ENCODE measurements around the gene NLRP5. TPM values are rescaled to one million over a fixed set of nuclear protein-coding genes. Genes with fewer than 3 reads are reported as not detected.
A peak's percentile ranks its signal among the peaks of the same experiment; 100 is the strongest.

Gene NLRP5
- total RNA-seq, 1 donor from 2014 or later = not detected

GRCh38 chr19:56085571-56086275 is 99.1 kb downstream of the NLRP5 start:
- Mint-ChIP-seq H3K4me3 (ENCODE audit: unreplicated experiment) (no peak overlapping the region), H3K27ac (ENCODE audit: unreplicated experiment) (no peak overlapping the region), H3K4me1 (ENCODE audit: low read depth) (peaks cover 14% of the 10 kb centered on the region), H3K27me3 (ENCODE audit: low read depth) (no peaks in the 10 kb centered on the region), H3K36me3 (ENCODE audit: low read depth) (peaks cover 5% of the 10 kb centered on the region), H3K9me3 (ENCODE audit: low read depth) (no peaks in the 10 kb centered on the region)
- no peak for DNase-seq (ENCODE audit: low spot score)
- TF ChIP-seq, protein P1, sequence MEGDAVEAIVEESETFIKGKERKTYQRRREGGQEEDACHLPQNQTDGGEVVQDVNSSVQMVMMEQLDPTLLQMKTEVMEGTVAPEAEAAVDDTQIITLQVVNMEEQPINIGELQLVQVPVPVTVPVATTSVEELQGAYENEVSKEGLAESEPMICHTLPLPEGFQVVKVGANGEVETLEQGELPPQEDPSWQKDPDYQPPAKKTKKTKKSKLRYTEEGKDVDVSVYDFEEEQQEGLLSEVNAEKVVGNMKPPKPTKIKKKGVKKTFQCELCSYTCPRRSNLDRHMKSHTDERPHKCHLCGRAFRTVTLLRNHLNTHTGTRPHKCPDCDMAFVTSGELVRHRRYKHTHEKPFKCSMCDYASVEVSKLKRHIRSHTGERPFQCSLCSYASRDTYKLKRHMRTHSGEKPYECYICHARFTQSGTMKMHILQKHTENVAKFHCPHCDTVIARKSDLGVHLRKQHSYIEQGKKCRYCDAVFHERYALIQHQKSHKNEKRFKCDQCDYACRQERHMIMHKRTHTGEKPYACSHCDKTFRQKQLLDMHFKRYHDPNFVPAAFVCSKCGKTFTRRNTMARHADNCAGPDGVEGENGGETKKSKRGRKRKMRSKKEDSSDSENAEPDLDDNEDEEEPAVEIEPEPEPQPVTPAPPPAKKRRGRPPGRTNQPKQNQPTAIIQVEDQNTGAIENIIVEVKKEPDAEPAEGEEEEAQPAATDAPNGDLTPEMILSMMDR (IDR thresholded peaks at IDR 0.05) = no peak

GRCh38 chr19:56086671-56087430 is 100.3 kb downstream of the NLRP5 start:
- no peaks in the 10 kb centered on the region for H3K27me3 Mint-ChIP-seq (ENCODE audit: low read depth)
- H3K4me3 Mint-ChIP-seq (ENCODE audit: unreplicated experiment) = no peak overlapping the region
- peaks cover 10% of the 10 kb centered on the region for H3K4me1 Mint-ChIP-seq (ENCODE audit: low read depth)
- H3K36me3 Mint-ChIP-seq (ENCODE audit: low read depth) = peaks cover 5% of the 10 kb centered on the region
- TF ChIP-seq, protein P1 (IDR thresholded peaks at IDR 0.05) = no peak
- no peak for DNase-seq (ENCODE audit: low spot score)
- H3K27ac Mint-ChIP-seq (ENCODE audit: unreplicated experiment) = no peak overlapping the region
- no peaks in the 10 kb centered on the region for H3K9me3 Mint-ChIP-seq (ENCODE audit: low read depth)

- Mint-ChIP-seq H3K4me3 (ENCODE audit: unreplicated experiment) (no peak overlapping the region), H3K27ac (ENCODE audit: unreplicated experiment) (no peak overlapping the region), H3K9me3 (ENCODE audit: low read depth) (peaks cover 2% of the 10 kb centered on the region), H3K27me3 (ENCODE audit: low read depth) (no peaks in the 10 kb centered on the region), H3K36me3 (ENCODE audit: low read depth) (peaks cover 5% of the 10 kb centered on the region), H3K4me1 (ENCODE audit: low read depth) (peaks cover 8% of the 10 kb centered on the region)
- TF ChIP-seq, protein P1 (IDR thresholded peaks at IDR 0.05) = no peak
- peak; percentile 94 for DNase-seq (ENCODE audit: low spot score)
Observed at GRCh38 chr19:56087647-56088496, 101.3 kb downstream of the NLRP5 start.

DNA sequence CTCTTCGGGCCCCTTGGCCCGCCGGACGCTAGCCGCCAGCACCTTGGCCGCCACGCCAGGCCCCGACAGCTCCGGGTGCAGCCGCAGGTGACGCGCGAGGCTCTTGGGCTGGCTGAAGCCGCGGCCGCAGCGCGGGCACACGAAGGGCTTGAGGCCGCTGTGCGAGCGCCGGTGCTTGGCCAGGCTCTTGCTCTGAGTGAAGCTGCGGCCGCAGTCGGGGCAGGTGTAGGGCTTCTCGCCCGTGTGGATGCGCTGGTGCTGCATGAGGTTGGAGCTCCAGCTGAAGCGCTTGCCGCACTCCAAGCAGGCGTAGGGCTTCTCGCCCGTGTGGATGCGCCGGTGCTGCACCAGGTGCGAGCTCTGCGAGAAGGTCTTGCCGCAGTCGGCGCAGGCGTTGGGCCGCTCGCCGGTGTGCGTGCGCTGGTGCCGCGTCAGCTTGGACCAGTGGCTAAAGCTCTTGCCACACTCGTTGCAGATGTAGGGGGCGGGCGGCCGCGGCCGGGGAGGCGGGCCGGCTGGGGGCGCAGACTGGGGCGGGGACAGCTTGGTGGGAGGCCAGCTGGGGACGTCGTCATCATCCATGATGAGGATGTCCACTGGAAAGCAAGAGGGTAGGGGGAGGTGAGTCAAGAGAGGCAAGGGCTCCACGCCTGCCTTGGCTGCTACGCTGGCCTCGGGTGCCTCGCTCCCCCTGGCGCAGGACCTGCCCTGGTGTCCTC is 102.1 kb downstream of the NLRP5 start:
- H3K4me1 Mint-ChIP-seq (ENCODE audit: low read depth) = peaks cover 8% of the 10 kb centered on the region

More for the DNA sequence above, 102.1 kb downstream of the NLRP5 start:
- DNase-seq (ENCODE audit: low spot score) = no peak
- Mint-ChIP-seq H3K4me3 (ENCODE audit: unreplicated experiment) (no peak overlapping the region), H3K27me3 (ENCODE audit: low read depth) (no peaks in the 10 kb centered on the region), H3K36me3 (ENCODE audit: low read depth) (peaks cover 9% of the 10 kb centered on the region), H3K27ac (ENCODE audit: unreplicated experiment) (no peak overlapping the region), H3K9me3 (ENCODE audit: low read depth) (peaks cover 8% of the 10 kb centered on the region)
- TF ChIP-seq, protein P1 (IDR thresholded peaks at IDR 0.05) = no peak
